GM20000 (cell line): Measurements from ENCODE around the gene FOXL1.
"Not testable (repeated sequence)": the region's sequence is repeated elsewhere in the genome, so short reads cannot be mapped to it uniquely, and the experiment has no call there.

Source experiments
- DNase-seq: peaks from one replicate; pipeline ENCODE4 v3.0.0; 2012; ENCODE audit warnings: low spot score
- CTCF ChIP-seq: IDR thresholded peaks from 2 replicates; pipeline ENCODE4 v1.5.1; 2012; ENCODE audit warnings: mild to moderate bottlenecking, control low read depth; ENCODE audit errors: extremely low read depth, missing control alignments

FOXL1 gene

GRCh38 chr16:86587487-86587886 lies 9.1 kb downstream of the FOXL1 start:
- no peak for TF ChIP-seq CTCF
- DNase-seq: no peak

DNA sequence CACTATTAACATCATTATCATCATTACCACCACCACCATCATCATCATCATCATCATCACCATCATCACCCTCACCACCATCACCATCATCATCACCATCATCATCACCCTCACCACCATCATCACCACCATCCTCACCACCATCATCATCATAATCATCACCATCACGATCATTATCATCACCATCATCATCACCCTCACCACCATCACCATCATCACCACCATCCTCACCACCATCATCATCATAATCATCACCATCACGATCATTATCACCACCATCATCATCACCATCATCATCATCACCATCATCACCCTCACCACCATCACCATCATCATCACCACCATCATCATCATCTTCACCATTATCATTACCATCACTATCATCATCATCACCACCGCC lies 9.6 kb downstream of the FOXL1 start:
- DNase-seq: not testable (repeated sequence)

DNA sequence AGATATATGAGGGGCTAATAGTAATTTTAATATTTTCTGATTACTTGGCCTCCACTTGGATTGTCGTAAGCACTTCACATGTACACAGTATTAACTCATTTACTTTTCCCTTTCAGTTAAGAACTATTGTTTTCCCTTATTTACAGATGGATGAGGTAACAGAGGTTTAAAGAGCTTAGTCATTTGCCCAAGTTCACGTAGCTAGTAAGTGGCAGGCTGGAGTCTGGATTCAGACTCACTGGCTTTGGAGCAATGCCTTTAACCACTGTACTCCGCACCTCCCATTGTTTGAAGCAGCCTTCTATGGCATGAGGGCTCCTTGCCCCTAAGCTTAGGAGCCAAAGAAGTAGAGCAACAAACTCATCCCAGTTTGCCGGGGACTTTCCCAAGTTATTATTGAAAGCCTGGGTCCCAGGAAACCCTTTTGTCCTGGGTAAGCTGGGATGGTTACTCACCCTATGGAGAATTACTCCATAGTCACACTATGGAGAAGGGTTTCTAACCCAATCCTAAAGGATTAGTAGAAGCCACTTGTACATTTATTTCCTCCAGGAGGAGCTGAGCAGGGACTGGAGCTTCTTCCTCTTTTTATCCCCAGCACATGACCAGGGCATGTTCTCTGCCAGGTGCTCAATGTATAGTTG lies 12.3 kb downstream of the FOXL1 start:
- no peak for DNase-seq
- TF ChIP-seq CTCF: no peak

DNA sequence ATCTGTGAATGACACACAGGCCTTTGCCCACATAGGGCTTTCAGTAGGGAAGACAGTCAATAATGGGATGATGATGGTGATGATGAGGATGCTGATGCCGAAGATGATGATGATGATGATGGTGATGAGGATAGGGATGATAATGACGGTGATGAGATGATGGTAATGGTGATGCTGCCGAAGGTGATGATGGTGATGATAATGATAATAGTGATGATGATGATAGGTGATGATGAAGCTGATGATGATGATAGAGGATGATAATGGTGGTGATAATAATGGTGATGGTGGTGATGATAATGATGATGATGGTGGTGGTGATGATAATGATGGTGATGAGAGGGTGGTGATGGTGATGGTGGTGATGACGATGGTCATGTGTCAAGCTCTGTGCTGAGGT lies 12.9 kb downstream of the FOXL1 start:
- no peak for DNase-seq
- no peak for TF ChIP-seq CTCF

- no peak for DNase-seq
Observed at GRCh38 chr16:86593913-86594620, 15.7 kb downstream of the FOXL1 start.

DNA sequence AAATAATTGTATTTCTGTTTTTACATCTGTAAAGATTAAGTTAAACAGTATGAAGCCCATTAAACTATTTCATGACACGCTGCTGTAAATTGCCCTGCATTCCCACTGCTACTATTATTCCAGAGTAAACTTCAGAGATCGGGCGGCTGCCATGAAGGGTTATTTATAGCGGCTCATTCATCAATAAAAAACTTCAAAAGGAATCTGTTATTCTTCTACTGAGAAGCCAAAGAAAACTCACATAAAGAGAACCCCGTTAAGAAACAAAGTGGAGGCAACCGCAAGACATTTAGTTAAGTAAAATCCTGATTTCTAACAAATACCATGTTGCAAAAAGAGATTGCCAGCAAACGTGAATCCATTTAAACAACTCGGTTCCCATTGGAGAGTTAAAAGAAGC lies 16.4 kb downstream of the FOXL1 start:
- TF ChIP-seq CTCF: no peak
- DNase-seq: no peak

More at GRCh38 chr16:86593913-86594620, 15.7 kb downstream of the FOXL1 start:
- no peak for TF ChIP-seq CTCF

- no peak for TF ChIP-seq CTCF
- DNase-seq: no peak
Observed at GRCh38 chr16:86595983-86596605, 17.7 kb downstream of the FOXL1 start.
